ENCODE data around the gene GATA6.
"Not testable (repeated sequence)": the region's sequence is repeated elsewhere in the genome, so short reads cannot be mapped to it uniquely, and the experiment has no call there.

The GATA6 gene

GRCh38 chr18:22184573-22184972, 15.2 kb downstream of the GATA6 start:
- DNase-seq: not testable (repeated sequence)

DNA sequence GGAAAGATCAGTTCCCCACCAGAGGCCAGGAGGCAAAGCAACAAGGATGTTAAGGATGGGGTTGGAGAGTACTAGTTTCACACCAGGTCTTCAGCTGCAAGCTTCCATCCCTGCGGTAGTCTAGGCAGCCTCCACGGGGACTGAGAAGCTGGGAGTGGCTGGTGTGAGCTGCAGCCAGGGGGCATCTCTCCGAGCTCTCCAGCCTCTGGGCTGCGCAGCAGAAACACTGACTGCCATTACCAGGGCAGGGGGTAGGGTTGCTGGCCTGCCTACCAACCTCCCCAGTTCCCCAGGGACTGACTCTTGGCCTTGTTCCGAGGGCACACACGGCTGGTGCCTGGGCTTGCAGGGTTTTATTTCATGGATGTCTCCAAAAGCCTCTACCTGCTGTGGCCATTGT, 15.9 kb downstream of the GATA6 start:
- no peak for DNase-seq

- DNase-seq: no peak
Observed at GRCh38 chr18:22185771-22186386, 16.5 kb downstream of the GATA6 start.

DNA sequence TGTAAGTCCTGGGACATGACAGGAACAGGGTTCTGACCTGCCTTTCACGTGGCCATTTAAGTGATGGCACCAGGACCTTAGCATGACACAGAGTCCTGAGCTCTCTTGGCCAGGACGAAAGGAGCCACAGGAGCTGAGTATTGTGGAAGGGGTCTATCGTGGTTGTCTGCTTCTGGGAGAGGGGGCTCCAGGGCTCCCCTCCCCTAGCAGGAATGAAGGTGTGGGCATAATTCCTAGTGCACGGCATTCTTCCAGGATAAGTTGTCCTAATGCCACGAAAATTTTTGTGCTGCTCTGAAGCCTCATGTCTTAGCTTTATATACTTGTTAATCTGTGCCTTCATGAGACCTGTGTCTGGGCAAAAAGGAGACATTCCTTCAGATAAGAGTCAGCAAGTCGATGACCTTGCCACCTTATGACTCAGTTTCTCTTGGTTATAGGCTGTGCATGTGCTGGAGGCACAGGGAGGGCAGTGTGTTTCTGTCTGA, 17.1 kb downstream of the GATA6 start:
- no peak for DNase-seq

DNA sequence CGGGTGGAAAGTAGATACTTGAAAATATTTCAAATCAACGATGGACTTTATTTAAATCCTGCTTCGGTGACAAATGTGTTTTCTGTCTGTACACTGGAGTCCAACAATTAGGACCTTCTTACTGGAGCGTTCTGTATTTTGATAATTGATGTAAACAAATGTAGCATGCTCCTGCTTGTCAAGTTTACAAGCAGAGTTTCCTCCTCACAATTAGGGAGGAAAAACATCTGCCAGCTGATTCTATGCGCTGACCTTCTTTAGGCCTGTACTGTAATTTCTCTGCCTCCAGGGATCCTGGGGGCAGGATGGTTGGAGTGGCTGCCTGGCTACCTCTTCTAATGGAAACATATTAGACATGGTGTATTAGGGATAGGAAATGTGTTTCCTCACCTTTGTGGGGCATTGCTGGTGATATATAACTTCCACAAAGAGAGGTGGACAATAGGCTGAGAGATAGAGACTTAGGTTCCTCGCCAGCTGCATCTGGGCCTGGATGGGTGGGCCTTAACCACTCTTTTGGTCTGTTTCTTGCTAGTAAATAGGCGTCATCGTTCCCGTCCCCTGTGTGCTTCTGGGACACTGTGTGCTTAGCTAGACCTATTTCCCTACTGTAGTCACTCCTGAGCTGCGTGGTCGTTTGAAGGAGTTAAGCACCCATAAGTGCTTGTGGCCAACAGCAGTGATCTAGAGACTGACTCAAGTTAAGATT, 19.3 kb downstream of the GATA6 start:
- no peak for DNase-seq

DNA sequence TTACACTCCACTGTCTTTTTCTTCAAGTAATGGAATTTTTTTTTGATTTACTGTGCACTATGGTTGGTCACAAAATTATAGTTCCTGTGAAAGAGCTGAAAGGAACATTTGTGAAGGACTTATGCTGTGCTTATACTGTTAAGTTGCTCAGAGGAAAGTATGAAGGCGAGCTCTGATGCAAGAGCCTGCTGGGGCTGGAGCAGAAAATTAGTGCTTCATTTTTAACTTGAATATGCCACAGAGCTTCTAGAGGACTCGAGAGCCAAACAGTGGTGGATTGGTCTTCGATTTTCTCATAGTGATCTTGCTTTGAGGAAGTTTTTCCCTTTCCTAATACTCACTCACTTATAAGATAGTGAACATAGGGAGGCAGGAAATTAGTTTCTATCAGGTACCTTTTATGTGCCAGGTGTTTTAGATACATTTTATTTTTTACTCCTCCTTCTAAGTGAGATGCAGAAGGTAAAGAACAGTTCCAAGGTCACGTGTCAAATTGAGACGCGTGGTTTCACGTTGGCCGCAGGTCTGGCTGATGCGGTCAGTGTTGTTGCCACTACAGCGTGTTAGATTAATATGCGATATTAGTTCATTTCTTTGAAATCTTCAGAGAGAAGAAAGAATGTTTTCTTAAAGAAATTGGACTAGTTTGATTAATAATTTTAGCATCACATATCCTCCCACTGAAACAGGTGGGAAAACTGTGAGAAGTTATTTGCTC, 20.2 kb downstream of the GATA6 start:
- DNase-seq: no peak

DNA sequence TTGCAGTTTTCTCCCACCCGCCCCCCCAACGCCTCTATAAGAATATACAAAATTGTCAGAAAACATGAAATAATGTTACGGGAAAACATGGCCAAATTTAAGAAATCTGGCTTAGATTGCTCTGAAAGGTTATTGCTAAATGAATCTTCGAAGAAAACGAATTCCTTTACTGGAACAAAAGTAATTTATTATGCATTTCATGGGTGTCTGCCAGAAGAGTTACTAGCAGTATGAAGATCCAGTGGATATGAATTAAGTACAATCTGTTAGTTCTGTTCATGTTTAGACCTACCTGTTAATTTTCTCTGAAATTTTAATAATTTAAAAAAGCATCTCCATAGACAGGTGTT, 21.9 kb downstream of the GATA6 start:
- no peak for DNase-seq

GRCh38 chr18:22191923-22192322, 22.5 kb downstream of the GATA6 start:
- no peak for DNase-seq

- DNase-seq: no peak
Observed at GRCh38 chr18:22193466-22193865, 24.1 kb downstream of the GATA6 start.

GRCh38 chr18:22194151-22194598, 24.8 kb downstream of the GATA6 start:
- DNase-seq: no peak

DNA sequence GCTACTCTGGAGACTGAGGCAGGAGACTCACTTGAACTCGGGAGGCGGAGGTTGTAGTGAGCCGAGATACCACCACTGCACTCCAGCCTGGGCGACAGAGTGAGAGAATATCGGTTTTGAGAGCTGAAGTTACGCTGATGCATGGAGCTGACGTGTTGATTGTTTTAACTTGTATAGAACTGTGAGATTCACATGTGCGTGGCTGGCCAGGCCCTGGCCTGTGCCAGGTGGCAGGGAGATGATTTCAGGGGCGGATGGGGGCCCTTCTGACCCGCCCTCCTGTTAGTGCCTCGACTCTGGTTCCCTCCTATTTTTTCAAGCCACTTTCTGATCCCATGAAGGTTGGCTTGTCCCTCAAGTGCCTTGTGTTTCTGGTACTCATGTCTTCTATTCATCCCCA, 25.7 kb downstream of the GATA6 start:
- no peak for DNase-seq

DNA sequence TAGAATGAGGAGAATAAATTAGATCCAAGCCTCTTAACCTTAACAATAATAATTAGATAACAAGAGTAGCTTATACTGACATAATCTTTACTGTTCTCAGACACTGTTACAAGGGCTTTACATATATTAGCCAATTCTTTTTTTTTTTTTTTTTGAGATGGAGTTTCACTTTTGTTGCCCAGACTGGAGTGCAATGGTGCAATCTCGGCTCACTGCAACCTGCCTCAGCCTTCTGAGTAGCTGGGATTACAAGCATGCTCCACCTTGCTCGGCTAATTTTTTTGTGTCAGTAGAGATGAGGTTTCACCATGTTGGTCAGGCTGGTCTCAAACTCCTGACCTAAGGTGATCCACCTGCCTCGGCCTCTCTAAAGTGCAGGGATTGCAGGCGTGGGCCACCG, 27.6 kb downstream of the GATA6 start:
- not testable (repeated sequence) for DNase-seq

GRCh38 chr18:22197668-22198067, 28.3 kb downstream of the GATA6 start:
- DNase-seq: no peak

GRCh38 chr18:22198163-22198562, 28.8 kb downstream of the GATA6 start:
- no peak for DNase-seq

DNA sequence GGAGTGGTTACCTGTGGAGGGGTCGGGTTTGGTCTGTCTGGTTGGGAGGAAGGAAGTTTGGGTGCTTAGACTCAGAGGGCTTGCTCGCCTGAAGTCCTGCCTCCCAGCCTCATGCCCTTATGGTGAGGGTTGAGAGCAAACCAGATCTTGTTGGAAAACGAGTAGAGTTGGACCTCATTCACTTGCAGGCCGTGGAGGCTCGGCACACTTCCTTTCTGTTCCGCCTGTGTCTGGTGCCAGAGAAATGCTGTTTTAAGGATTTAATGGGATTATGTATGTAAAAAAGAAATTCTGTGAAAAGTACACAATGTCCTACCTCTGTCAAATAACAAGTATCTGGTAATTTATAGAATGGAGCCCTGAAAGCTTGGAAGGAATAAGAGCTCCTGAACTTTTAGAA, 29.6 kb downstream of the GATA6 start:
- DNase-seq: no peak

DNA sequence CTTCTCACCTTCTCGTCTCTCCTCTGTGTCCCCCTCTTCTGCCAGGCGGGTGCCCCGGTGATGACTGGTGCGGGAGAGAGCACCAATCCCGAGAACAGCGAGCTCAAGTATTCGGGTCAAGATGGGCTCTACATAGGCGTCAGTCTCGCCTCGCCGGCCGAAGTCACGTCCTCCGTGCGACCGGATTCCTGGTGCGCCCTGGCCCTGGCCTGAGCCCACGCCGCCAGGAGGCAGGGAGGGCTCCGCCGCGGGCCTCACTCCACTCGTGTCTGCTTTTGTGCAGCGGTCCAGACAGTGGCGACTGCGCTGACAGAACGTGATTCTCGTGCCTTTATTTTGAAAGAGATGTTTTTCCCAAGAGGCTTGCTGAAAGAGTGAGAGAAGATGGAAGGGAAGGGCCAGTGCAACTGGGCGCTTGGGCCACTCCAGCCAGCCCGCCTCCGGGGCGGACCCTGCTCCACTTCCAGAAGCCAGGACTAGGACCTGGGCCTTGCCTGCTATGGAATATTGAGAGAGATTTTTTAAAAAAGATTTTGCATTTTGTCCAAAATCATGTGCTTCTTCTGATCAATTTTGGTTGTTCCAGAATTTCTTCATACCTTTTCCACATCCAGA, 31.3 kb downstream of the GATA6 start:
- no peak for DNase-seq

- DNase-seq: no peak
Observed at GRCh38 chr18:22203035-22203434, 33.6 kb downstream of the GATA6 start.

DNA sequence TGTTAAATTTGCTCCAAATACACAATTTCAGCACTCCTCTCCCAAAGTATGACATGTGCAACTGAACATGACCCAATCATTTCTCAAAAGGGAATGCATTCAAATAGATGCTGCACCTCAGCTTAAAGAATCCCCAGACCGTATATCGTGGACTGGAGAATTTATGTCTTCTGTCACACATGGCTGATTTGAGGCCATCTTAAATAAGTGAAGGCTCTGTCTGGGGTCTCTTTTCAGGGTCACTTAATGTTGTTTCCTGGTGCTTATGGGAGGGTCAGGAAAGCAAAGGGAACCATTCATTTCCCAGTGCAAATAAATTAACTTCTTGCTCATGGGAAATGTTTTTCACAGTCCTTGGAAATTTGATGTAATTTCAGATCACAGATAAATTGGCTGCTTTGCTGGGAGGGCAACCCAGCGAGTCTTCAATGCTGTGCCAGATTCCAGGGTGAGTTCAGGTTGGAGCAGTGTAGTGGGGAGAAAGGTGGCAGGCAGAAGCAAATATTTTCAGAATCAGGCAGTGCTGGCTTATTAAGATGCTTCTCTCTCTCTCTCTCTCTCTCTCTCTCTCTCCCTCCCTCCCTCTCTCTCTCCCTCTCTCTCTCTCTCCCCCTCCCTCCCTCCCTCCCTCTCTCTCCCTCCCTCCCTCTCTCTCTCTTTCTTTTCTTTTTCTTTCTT, 34.3 kb downstream of the GATA6 start:
- no peak for DNase-seq

- DNase-seq: no peak
Observed at GRCh38 chr18:22204214-22204536, 34.8 kb downstream of the GATA6 start.

- DNase-seq: no peak
Observed at GRCh38 chr18:22204996-22205395, 35.6 kb downstream of the GATA6 start.

- no peak for DNase-seq
Observed at GRCh38 chr18:22207021-22207758, 37.8 kb downstream of the GATA6 start.

- no peak for DNase-seq
Observed at GRCh38 chr18:22210311-22210754, 40.9 kb downstream of the GATA6 start.

Data from fibroblast of skin of right biceps (primary cell).